HCEC 1CT (cell line): ENCODE data around the gene ESRRB.

Experiments used
- DNase-seq: peaks from one replicate; pipeline ENCODE4 v3.0.0-alpha.2; 2017

ESRRB gene

GRCh38 chr14:76352639-76353281 lies 23.2 kb upstream of the ESRRB start:
- no peak for DNase-seq

- no peak for DNase-seq
These were observed 21.6 kb upstream of the ESRRB start for GRCh38 chr14:76354310-76354709.

GRCh38 chr14:76355771-76356170 lies 20.2 kb upstream of the ESRRB start:
- DNase-seq, result no peak

- no peak for DNase-seq
These were observed 4.9 kb upstream of the ESRRB start for GRCh38 chr14:76371066-76371465.

- no peak for DNase-seq
These were observed 2.5 kb upstream of the ESRRB start for GRCh38 chr14:76373456-76373855.

- DNase-seq, result no peak
These were observed 453 bp upstream of the ESRRB start for GRCh38 chr14:76375484-76375883.

GRCh38 chr14:76376409-76376877 lies 506 bp downstream of the ESRRB start:
- DNase-seq, result no peak

GRCh38 chr14:76376878-76377734 lies 1.2 kb downstream of the ESRRB start:
- DNase-seq, result no peak

- no peak for DNase-seq
These were observed 1.8 kb downstream of the ESRRB start for GRCh38 chr14:76377735-76378074.

- DNase-seq, result no peak
These were observed 5.1 kb downstream of the ESRRB start for GRCh38 chr14:76380991-76381390.

- no peak for DNase-seq
These were observed 6.0 kb downstream of the ESRRB start for GRCh38 chr14:76381817-76382494.

GRCh38 chr14:76382495-76382832 lies 6.5 kb downstream of the ESRRB start:
- no peak for DNase-seq

GRCh38 chr14:76385435-76385834 lies 9.5 kb downstream of the ESRRB start:
- DNase-seq, result no peak

- peak; percentile 55 for DNase-seq
These were observed 11.2 kb downstream of the ESRRB start for GRCh38 chr14:76386944-76387782.

GRCh38 chr14:76389841-76390240 lies 13.9 kb downstream of the ESRRB start:
- no peak for DNase-seq

- no peak for DNase-seq
These were observed 14.7 kb downstream of the ESRRB start for GRCh38 chr14:76390621-76391020.

GRCh38 chr14:76391981-76392690 lies 16.2 kb downstream of the ESRRB start:
- no peak for DNase-seq

GRCh38 chr14:76394569-76394968 lies 18.6 kb downstream of the ESRRB start:
- DNase-seq, result no peak

GRCh38 chr14:76395161-76395560 lies 19.2 kb downstream of the ESRRB start:
- DNase-seq, result no peak

GRCh38 chr14:76396714-76397187 lies 20.8 kb downstream of the ESRRB start:
- DNase-seq, result no peak

- no peak for DNase-seq
These were observed 29.7 kb downstream of the ESRRB start for GRCh38 chr14:76405627-76406026.

- DNase-seq, result no peak
These were observed 31.7 kb downstream of the ESRRB start for GRCh38 chr14:76407449-76408150.
